ENCODE data around the gene PACSIN3.
A peak's percentile ranks its signal among the peaks of the same experiment; 100 is the strongest.
"Not testable (repeated sequence)": the region's sequence is repeated elsewhere in the genome, so short reads cannot be mapped to it uniquely, and the experiment has no call there.

The PACSIN3 gene

DNA sequence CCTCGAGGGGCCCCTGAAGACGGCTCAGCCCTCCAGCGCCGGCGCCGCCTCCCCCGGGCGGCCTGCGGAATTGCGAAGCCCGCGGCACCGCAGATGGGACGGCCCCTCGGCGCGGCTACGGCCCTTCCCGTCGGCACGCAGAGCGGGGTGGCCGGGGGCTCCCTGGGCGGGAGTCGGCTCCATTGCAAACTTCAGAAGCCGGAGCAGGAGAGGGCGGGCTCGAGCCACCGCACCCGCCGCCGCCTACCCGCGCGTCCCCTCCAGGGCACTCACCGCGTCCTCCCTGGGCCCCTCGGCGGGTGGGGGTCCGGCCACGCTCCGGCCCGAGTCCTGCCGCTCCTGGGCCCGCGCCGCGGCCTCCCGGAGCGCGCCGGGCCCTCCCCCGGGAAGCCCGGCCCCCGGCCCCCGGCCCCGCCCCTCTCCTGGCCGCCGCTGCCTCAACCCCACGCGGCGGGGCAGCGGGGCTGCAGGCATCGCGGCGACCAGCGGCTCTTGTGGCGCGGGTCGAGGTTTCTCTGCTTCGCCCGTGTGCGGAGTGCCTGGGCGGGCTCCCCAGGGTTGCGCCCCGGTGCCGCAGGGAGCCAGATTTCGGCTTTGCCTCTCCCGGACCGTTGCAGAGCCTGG is at the start of gene PACSIN3:
TSS of gene PACSIN3 (minus strand) at position 359 of the 624 bp plus-strand sequence. CDS start 3,707 bp downstream, outside the sequence.
- no peak for DNase-seq (ENCODE audit: low spot score)

DNA sequence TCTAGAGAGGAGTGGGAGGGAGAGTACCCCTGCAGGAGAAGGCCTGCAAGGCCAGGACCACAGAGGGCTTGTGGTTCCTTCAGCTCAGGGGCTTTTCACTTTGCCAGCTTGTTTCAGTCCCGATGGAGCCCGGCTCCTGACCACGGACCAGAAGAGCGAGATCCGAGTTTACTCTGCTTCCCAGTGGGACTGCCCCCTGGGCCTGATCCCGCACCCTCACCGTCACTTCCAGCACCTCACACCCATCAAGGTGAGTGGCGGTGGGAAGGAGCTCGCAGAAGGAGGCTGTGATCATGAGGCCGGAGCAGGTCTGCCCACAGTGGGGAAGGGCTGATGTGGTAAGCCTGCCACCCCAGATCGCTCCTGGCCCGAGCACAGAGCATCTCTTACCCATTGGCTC is 48.9 kb upstream of the PACSIN3 start:
- no peak for DNase-seq (ENCODE audit: low spot score)

DNA sequence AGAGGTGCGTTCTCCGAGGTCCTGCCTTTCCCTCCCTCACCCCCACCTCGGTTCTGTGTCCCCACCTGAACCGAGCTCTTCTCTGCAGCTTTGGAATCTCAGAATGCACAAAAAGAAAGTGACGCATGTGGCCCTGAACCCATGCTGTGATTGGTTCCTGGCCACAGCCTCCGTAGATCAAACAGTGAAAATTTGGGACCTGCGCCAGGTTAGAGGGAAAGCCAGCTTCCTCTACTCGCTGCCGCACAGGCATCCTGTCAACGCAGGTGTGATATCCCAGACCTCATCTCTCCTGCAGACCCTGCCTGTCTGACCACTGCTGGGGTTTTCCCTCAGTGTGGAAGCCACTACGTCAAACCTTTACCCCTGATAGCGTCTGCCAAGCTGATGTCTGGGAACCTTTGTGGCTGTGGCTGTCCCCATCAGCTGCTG is 48.5 kb upstream of the PACSIN3 start:
- DNase-seq (ENCODE audit: low spot score), result no peak

DNA sequence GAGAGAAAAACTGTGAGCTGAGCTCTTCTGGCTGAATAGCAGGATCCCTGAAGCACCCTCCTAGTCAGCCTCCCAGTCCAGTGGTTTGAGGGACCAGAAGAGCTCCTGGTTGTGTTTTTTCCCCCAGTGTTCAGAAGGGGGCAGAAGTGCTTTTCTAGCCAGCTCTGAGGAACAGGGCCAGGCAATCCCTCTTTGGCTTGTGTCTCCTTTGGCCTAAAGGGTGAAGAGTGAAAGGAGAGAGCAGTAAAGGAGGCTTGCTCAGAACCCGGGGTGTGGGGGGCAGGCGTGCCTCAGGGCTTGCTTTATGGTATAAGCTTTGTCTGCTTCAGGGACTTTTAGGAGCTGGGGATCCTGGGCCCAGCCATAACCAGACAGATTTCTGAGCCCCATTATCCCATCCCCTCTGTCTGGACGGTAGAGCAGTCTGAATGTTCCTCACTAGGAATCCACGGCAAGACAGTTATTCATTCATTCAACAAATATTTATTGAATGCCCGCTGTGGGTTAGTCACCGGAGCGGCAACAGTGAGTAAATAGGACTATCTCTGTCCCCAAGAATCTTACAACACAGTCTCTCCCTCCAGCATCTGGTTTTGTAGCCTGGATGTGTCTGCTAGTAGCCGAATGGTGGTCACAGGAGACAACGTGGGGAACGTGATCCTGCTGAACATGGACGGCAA is 47.9 kb upstream of the PACSIN3 start:
- no peak for DNase-seq (ENCODE audit: low spot score)

DNA sequence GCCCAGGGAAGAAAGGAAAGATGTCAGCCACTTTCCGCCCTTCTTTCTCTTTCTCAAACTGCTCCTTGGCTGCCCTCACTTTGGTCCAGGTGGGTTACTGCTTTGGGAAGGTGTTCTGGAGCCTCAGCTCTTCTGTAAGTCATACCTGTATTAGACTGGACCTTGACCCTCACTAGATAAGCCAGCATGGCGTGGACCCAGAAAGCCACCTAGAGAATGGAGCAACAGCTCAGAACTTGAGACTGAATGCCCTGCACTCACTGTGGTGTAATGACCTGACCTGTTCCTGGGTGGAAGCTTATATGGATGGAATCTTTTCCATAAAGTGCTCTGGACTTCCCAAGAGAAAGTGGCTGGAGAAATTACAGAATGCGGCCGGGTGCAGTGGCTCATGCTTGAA is 46.8 kb upstream of the PACSIN3 start:
- no peak for DNase-seq (ENCODE audit: low spot score)

DNA sequence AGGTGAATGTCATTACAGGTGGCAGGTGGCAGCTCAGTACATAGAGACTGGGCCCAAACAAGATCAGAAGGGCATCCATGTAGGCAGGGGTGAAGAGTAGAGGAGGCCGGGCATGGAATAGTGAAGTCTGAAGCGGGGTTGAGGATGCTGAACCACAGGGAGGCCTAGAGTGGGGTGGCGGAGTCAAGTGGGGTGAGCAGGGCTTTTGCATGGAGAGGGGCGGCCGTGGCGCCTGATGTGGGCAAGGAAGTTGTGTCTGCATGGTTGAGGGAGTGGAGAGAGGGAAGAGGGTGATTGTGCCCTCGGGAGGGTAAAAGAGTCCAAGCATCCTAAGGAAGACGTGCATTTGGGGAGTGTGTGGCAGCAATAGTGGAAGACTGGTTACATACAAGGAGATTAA is 42.9 kb upstream of the PACSIN3 start:
- no peak for DNase-seq (ENCODE audit: low spot score)

DNA sequence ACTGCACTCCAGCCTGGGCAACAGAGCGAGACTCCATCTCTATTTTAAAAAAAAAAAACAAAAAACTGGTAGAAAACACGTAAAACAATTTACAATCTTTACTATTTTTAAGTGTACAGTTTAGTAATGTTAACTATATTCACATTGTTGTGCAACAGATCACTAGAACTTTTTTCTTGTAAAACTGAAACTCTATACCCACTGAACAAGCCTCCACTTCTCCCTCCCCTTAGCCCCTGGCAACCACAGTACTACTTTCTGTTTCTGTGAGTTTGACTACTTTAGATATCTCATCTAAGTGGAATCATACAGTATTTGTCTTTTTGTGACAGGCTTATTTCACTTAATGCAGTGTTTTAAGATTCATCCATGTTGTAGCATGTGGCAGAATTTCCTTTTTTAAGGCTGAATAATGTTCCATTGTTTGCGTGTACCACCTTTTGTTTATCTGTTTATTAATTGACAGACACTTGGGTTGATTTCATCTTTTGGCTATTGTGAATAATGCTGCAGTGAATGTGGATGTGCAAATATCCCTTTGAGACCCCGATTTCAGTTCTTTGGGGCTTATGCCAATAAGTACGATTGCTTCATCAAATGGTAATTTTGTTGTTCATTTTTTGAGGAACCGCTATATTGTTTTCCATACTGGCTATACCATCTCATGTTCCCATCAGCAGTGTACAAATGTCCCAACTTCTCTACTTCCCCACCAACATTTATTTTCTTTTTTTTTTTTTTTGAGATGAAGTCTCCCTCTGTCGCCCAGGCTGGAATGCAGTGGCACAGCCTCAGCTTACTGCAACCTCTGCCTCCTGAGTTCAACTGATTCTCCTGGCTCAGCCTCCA is 39.5 kb upstream of the PACSIN3 start:
- DNase-seq (ENCODE audit: low spot score), result no peak

DNA sequence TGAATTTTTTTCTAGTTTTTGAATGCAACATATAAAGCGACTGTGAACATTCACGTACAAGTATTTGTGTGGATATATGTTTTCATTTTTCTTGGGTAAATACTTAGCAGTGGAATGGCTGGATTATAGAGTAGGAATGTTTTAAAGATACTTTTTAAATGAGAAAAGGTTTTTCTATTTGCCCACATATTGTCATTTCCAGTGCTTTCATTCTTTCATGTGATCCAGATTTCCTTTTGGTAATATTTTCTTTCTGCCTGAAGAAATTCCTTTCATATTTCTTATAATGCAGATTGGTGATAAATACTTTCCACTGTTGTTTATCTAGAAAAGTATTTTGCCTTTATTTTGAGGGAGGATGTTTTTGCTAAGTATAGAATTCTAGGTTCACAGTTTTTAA is 36.5 kb upstream of the PACSIN3 start:
- DNase-seq (ENCODE audit: low spot score), result no peak

DNA sequence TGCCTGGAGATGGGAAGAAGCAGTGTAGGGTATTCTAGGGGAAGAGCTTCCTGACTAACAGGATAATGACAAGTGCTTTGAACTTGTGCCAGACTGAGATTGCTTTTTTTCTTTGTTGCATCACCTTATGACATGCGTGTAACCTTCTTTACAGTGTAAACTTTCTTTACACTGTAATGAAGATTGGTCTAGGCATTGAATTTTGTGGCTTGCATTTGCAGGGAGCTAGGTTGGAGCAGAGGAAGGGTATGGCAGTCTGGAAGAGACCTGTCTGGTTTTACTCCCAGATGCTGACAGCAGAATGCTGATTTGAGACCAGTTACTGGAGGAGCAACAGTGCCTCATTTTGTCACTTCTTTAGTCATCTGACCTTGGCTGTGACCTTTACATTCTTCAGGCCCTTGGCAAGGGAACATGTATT is 34.2 kb upstream of the PACSIN3 start:
- no peak for DNase-seq (ENCODE audit: low spot score)

DNA sequence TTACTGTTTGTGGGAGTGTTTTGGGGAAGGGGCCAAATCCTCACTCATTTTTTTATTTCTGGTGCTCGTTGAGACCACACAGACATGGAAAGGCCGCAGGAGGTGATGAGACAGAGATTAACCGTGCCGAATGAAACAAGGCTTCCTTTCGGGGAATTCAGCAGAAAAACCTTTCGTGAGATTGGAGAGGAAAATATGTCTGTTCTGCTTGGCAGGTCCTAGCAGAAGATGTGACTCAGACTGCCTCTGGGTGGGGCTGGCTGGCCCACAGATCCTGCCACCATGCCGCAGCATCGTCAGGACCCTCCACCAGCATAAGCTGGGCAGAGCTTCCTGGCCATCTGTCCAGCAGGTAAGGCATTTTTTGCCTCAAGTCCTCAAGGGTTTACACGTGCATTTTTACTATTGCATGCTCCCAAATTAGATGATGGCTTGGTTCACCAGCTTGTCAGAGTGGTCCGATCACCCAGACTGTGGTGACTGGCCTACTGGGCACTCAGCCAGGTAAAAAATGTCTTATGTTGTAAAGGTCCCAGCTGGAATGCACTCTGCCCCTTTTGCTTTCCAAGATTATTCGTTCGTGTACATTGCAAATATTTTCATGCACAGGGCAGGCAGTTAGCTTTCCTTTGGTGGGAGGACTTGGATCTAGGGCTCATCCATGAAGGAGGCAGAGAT is 30.0 kb upstream of the PACSIN3 start:
- DNase-seq (ENCODE audit: low spot score), result peak; percentile 17

DNA sequence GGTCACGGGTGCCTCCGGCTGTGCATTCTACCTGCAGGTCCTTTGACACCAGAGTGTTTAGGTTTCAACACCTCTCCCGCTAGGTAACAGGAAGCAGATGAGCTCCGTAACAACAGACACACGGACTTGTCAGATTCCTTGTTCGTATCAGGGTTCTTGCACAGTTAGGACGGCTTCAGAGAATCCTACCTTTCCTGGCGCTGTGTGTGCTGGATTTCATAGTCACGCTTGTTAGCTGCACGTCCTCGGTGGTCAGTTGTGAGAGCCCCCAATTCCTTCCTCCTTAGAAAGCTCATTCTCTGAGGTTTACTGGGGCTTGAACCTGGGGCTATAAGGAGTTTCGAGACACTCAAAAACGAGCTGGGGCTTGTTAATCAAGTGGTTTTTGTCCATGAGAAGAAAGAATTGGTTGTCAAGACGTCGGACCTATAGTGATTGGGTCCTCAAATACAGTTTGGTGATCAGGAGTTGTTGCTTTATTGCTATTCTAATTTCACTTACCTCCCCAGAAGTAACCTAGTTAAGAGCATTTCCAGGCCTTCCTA is 29.2 kb upstream of the PACSIN3 start:
- peak; percentile 5 for DNase-seq (ENCODE audit: low spot score)

DNA sequence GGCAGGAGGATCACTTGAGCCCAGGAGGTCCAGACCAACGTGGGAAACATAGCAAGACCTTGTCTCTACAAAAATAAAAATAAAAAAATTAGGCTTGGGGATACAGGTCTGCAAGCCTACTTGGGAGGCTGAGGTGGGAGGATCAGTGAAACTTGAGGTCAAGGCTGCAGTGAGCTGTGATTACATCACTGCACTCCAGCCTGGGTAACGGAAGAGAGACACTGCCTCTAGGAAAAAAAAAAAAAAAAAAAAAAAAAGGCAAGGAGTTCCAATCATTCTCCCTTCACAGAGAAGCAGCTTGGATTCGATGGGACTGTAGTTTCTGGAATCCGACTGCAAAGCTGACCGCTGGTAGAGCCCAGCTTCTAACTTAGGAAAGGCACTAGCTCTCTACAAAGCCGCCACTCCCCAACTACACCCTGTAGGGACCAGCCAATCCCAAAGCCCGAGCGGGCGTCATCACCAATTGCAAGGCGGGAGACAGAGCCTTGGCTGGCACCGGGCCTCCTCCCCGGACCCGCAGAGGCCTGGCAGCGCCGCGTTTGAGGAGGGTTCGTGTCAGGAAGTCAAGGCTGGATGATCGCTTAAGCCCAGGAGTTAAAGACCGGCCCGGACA is 27.8 kb upstream of the PACSIN3 start:
- DNase-seq (ENCODE audit: low spot score), result peak; percentile 96

DNA sequence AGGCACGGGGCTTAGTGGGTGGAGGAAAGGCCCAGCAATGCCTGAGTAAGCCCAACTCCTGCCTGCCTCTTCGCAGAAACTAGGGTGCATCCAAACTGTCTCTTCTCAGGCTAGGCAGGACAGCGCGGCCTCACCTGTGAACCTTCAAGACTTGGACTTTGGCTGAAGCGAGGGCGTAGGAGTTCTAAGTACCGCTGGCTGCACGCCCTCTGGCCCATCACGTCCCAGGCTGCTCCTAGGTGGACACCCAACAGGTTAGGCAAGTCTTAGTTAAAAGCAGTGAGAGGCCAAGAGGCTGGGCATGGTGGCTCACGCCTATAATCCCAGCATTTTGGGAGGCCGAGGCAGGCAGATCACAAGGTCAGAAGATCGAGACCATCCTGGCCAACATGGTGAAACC is 26.7 kb upstream of the PACSIN3 start:
- no peak for DNase-seq (ENCODE audit: low spot score)

DNA sequence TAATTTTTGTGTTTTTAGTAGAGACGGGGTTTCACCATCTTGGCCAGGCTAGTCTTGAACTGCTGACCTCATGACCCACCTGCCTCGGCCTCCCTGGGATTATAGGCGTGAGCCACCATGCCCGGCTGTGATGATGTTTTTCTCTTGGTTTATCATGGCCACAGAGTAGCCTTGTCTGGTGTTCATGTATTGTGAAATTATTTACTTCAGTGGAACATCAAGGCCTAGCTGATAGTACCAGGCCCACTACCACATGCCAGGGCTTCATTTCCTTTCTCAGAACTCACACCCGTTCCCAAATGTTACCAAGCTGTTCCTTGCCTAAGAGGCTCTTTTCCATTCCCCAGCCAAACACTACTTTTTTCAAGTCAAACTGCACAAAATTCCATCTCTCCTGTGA is 22.4 kb upstream of the PACSIN3 start:
- DNase-seq (ENCODE audit: low spot score), result no peak

DNA sequence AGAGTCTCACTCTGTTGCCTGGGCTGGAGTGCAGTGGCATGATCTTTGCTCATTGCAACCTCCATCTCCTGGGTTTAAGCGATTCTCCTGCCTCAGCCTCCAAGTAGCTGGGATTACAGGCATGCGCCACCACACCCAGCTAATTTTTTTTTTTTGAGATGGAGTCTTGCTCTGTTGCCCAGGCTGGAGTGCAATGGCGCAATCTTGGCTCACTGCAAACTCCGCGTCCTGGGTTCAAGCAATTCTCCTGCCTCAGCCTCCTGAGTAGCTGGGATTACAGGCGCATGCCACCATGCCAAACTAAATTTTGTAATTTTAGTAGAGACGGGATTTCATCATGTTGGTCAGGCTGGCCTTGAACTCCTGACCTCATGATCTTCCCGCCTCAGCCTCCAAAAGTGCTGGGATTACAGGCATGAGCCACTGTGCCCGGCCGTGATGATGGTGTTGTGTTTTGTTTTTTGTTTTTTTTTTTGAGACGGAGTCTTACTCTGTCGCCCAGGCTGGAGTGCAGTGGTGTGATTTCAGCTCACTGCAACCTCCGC is 21.8 kb upstream of the PACSIN3 start:
- DNase-seq (ENCODE audit: low spot score), result not testable (repeated sequence)

DNA sequence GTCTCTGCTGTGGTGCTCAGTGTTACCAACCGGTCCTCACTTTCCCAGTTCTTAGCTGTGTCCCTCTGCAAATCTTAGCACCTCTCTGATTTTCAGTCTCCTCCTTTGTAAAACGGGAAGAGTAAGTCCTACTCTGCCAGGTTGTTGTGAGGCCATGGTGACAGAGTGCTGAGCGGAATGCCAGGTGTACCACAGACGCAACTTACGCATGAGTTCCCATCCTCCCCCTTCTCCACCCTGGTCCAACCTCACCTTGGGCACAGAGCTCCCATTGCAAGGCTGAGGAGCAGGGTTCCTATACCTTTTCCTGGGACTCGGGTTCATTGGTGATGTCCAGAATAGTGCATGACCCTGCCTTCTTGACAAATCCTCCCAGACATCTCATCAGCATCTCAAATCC is 21.2 kb upstream of the PACSIN3 start:
- no peak for DNase-seq (ENCODE audit: low spot score)

DNA sequence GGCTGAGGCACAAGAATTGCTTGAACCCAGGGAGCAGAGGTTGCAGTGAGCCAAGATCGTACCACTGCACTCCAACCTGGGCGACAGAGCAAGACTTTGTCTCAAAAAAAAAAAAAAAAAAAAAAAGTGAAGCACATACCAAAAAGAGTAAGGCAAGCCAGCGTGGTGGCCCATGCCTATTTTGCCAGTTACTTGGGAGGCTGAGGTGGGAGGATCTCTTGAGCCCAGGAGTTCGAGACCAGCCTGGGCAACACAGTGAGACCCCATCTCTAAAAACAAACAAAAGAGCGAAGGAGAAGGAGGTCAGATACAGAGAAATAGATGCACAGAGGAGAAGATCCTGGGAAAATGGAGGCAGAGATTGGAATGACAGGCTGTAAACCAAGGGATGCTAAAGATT is 20.3 kb upstream of the PACSIN3 start:
- not testable (repeated sequence) for DNase-seq (ENCODE audit: low spot score)

DNA sequence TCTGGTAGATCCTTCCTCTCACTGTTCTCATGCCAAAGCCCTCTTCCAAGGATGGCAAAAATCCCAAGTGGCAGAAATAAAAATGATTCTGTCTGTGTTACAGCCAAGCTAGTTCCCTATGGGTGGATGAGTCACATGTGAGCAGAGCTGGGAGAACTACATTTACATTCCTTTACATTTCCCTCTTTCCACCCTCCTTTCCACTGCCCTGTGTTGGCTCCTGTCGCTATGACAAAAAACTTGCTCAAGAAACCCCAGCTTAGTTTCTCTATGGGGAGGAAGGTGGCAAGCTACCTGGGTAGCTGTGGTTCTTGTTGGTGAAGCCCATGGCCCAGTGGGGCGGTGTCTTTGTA is 18.4 kb upstream of the PACSIN3 start:
- DNase-seq (ENCODE audit: low spot score), result no peak

DNA sequence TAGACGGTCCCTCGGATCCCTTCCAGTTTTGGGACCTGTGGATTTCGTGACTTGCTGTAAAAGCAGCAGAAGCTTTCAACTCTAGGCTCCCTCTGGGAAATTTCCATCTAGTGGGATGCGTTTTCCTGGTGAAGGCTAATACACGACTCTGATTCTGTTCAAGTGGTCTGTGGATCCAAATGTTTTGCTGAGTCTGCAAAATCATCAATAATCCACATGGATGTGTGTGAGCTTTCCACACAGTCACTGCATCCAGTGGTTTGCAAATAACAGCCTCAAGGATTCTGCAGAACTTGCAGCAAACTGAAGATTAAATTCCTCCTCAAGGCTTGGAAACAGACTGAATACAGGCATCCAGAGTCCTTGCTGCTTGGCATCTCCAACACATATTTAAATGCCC is 16.3 kb upstream of the PACSIN3 start:
- no peak for DNase-seq (ENCODE audit: low spot score)

DNA sequence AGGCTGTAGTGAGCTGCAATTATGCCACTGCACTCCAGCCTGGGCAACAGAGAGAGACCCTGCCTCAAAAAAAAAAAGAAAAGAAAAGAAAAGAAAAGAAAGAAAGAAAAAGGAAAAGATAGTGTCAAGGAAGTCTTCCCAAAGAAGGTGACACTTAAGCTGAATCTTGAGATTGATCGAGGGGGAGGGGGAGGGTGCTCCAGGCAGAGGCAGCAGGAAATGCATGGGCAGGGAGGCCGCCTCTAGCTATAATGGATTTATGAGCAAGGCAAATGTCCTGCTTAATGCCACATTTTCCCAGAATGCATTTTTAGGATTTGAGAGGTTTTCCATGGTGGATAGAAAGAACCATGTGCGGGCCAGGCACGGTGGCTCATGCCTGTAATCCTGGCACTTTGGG is 14.8 kb upstream of the PACSIN3 start:
- DNase-seq (ENCODE audit: low spot score), result no peak

DNA sequence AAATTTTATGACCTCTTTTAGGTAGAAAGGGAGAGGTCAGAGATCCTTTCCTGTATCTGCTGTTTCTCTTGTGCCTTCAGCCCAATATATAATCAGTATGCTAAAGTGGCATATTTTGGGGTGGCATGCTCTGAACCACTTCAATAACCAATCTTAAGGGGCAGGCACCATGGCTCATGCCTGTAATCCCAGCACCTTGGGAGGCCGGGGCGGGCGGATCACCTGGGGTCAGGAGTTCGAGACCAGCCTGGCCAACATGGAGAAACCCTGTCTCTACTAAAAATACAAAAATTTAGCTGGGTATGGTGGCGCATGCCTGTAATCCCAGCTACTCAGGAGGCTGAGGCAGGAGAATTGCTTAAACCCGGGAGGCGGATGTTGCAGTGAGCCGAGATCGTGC is 11.9 kb upstream of the PACSIN3 start:
- DNase-seq (ENCODE audit: low spot score), result not testable (repeated sequence)

Measured in putamen (tissue), 1 donor.